OCI-LY1 (cell line): ENCODE data around the gene UNC5A.

Experiments
- CTCF ChIP-seq: fragments of 200-600 bp; sonication (generic), shearing (Covaris generic); IDR thresholded peaks from 2 replicates; pipeline ENCODE4 v1.5.1; 2017; ENCODE audit warnings: mild to moderate bottlenecking, antibody characterized with exemption, low read length, moderate library complexity, mixed read lengths
- EZH2 ChIP-seq: fragments of 200-600 bp; sonication (generic), shearing (Covaris generic); IDR thresholded peaks from 2 replicates; pipeline ENCODE4 v1.8.0; 2017; ENCODE audit warnings: borderline replicate concordance, mixed run types, mild to moderate bottlenecking, antibody characterized with exemption, low read length, moderate library complexity, mixed read lengths

GRCh38 chr5:176770431-176770830 lies 39.9 kb upstream of the UNC5A start:
- no peak for TF ChIP-seq CTCF
- no peak for TF ChIP-seq EZH2
